OCI-LY3 (cell line): Measurements from ENCODE around the gene KLHL13.

ENCODE experiments used
- EZH2phosphoT487 ChIP-seq: fragments of 200-600 bp; shearing (Covaris generic); IDR thresholded peaks from 2 replicates; pipeline ENCODE4 v1.6.1; 2018; ENCODE audit warnings: antibody characterized with exemption, mixed run types, low read depth
- TF ChIP-seq, protein P1 (sequence below): fragments of 200-600, 300-600 bp; sonication (generic); IDR thresholded peaks from 2 replicates; pipeline ENCODE4 v1.5.1; 2014; ENCODE audit warnings: antibody characterized with exemption, low read length, low read depth

DNA sequence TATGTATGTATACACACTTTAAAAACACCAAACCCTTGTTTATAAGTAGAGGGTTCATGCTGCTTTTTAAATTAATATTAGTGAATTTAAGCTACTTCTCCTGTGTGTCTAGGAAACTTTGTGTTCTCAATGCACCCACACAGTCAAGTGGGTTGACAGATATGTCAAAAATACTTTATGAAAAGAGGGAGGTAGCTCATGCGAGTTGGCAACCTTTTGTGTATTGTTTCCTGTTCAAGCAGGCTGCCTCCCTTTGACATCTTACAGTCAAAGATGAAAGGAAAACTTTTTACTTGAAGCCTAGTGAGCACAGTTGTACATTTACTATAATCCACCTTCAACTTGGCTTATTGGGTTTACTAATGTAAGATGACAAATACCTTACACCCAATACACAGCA lies 218.4 kb downstream of the KLHL13 start:
- TF ChIP-seq, protein P1, sequence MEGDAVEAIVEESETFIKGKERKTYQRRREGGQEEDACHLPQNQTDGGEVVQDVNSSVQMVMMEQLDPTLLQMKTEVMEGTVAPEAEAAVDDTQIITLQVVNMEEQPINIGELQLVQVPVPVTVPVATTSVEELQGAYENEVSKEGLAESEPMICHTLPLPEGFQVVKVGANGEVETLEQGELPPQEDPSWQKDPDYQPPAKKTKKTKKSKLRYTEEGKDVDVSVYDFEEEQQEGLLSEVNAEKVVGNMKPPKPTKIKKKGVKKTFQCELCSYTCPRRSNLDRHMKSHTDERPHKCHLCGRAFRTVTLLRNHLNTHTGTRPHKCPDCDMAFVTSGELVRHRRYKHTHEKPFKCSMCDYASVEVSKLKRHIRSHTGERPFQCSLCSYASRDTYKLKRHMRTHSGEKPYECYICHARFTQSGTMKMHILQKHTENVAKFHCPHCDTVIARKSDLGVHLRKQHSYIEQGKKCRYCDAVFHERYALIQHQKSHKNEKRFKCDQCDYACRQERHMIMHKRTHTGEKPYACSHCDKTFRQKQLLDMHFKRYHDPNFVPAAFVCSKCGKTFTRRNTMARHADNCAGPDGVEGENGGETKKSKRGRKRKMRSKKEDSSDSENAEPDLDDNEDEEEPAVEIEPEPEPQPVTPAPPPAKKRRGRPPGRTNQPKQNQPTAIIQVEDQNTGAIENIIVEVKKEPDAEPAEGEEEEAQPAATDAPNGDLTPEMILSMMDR, result no peak
- no peak for TF ChIP-seq EZH2phosphoT487
